T-helper 1 cell (primary cell): Measurements from ENCODE around the gene EMB.
"Not testable (repeated sequence)": the region's sequence is repeated elsewhere in the genome, so short reads cannot be mapped to it uniquely, and the experiment has no call there.

Experiments
- DNase-seq, 5 donors: peaks; one replicate each; pipeline ENCODE4 v3.0.0-alpha.2; 2012 to 2020

EMB gene

DNA sequence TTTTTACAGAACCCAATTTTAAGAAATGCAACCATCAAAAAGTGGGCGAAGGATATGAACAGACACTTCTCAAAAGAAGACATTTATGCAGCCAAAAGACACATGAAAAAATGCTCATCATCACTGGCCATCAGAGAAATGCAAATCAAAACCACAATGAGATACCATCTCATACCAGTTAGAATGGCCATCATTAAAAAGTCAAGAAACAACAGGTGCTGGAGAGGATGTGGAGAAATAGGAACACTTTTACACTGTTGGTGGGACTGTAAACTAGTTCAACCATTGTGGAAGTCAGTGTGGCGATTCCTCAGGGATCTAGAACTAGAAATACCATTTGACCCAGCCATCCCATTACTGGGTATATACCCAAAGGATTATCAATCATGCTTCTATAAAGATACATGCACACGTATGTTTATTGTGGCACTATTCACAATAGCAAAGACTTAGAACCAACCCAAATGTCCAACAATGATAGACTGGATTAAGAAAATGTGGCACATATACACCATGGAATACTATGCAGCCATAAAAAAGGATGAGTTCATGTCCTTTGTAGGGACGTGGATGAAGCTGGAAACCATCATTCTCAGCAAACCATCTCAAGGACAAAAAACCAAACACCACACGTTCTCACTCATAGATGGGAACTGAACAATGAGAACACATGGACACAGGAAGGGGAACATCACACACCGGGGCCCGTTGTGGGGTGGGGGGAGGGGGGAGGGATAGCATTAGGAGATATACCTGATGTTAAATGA lies 19.7 kb downstream of the EMB start:
- not testable (repeated sequence) for DNase-seq

GRCh38 chr5:50420343-50420935 lies 20.6 kb downstream of the EMB start:
- DNase-seq, result no peak

GRCh38 chr5:50419656-50420055 lies 21.4 kb downstream of the EMB start:
- not testable (repeated sequence) for DNase-seq

DNA sequence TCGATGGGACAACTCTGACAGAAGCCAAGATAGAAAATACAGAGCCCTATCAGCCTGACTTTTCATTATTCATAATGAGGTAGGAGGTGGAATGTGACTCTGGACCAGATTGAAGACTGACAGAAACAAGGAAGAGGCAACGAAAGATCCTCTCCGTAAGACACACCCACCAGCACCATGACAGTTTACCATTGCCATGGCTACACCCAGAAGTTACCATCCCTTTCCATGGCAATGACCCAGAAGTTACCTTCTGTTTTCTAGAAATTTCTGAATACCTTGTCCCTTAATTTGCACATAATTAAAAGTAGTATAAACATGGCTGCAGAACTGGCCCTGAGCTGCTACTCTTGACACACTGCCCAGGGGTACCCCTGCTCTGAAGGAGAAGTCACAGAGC lies 24.5 kb downstream of the EMB start:
- DNase-seq, result peak in 1 of 5 donors; percentile 10

GRCh38 chr5:50415912-50416311 lies 25.2 kb downstream of the EMB start:
- DNase-seq, result peak in 2 of 5 donors; percentile 15 to 82

GRCh38 chr5:50410932-50411331 lies 30.2 kb downstream of the EMB start:
- DNase-seq, result not testable (repeated sequence)

DNA sequence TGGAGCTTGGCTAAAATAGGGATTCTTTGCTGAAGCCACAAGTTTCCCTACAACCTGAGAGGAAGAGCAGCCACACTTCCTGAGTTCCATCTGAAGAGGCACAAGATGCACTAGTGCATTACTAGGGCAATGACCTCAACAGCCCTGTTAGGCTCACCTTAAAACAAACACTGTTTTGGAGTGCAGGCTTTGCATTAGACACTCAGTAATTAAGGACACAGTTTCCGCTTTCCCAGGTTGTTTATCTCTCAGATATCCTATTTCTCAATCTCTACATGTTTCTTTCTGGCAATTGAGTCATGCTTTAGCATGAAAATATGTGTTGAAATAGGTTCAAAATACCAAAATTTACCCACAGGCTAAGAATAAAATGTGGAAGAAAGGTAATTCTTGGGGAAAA lies 34.2 kb downstream of the EMB start:
- DNase-seq, result no peak

- DNase-seq, result no peak
Measured at GRCh38 chr5:50401336-50401735, 39.8 kb downstream of the EMB start.

DNA sequence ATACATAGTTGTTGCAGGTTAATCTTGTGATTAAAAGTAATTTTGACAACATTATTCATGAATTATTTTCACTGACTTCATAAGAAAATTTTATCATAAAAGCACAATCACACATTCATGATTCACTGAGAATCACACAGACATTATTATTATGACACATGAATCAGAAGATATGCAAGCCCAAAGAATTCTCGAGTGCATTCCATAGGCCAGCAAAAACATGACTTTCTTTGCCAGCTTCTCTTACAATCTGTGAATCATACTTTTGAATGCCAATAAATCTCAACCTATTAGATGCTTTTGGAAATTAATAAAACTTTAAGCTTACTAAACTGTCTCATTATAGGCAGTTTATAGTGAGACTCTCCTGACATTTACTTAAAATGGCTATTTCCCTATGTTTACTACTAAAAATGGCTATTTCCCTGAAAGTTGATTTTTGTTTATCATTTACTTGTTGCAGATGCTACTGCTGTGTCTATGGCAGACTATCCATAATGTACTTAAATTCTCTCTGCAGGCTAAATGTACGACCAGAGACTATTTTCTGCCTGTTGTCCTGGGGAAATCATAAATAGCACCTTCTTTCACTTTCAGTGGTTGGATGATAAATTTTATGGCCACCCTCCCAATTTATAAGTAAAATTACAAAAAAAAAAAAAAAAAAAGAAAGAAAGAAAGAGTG lies 47.0 kb downstream of the EMB start:
- DNase-seq, result not testable (repeated sequence)

DNA sequence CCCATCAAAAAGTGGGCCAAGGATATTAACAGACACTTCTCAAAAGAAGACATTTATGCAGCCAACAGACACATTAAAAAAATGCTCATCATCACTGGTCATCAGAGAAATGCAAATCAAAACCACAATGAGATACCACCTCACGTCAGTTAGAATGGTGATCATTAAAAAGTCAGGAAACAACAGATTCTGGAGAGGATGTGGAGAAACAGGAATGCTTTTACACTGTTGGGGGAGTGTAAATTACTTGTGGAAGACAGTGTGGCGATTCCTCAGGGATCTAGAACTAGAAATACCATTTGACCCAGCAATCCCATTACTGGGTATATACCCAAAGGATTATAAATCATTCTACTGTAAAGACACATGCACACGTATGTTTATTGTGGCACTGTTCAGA lies 48.8 kb downstream of the EMB start:
- not testable (repeated sequence) for DNase-seq

DNA sequence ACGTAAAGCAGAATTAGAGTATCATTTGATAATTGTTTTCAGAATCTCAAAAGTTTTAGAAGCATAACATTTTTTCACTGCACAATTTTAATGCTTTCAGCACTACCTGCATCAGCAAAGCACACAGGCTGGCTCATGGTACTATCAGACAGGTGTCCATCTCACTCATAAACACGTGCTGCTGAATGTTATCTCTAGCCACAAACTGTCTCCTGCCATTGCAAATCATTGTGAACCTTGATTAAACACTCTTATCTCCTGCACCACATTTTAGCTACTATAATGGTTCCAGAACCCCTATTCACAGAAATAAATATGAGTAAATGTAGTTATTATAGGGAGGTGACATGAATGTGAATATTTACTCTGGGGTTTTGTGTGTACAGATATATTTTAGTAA lies 56.7 kb downstream of the EMB start:
- DNase-seq, result not testable (repeated sequence)

DNA sequence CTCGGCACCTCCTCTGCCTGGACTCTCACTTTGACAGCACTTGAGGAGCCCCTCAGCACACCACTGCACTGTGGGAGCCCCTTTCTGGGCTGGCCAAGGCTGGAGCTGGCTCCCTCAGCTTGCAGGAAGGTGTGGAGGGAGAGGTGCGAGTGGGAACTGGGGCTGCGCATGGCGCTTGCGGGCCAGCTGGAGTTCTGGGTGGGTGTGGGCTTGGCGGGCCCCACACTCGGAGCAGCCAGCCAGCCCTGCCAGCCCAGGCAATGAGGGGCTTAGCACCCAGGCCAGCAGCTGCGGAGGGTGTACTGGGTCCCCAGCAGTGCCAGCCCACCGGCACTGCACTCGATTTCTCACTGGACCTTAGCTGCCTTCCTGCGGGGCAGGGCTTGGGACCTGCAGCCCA lies 64.4 kb downstream of the EMB start:
- not testable (repeated sequence) for DNase-seq

- DNase-seq, result not testable (repeated sequence)
Measured at GRCh38 chr5:50369287-50370033, 71.6 kb downstream of the EMB start.

- DNase-seq, result no peak
Measured at GRCh38 chr5:50365426-50366251, 75.4 kb downstream of the EMB start.

- DNase-seq, result not testable (repeated sequence)
Measured at GRCh38 chr5:50364535-50365309, 76.4 kb downstream of the EMB start.

GRCh38 chr5:50359187-50359586 lies 81.9 kb downstream of the EMB start:
- no peak for DNase-seq

DNA sequence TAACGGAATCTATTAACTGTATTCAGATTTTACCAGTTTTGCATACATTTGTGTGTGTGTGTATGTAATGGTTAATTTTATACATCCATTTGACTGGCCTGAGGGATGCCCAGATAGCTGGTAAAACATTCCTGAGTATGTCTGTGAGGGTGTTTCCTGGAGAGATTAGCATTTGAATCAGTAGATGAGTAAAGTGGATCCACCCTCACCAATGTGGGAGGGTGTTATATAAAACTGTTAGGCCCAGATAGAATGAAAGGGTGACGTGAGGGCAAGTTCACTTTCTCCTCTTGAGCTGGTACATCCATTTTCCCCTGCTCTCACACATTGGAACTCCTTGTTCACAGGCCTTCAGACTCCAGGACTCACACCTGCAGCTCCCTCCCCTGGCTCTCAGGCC lies 88.7 kb downstream of the EMB start:
- no peak for DNase-seq
